IPS-15b (cell line): ENCODE results near the gene ATG4A.

Source experiments
- H3K27me3 ChIP-seq: one replicate; pipeline ENCODE4 v1.6.1; 2013; ENCODE audit warnings: low read length; ENCODE audit not compliant: control insufficient read depth, insufficient read depth
- H3K36me3 ChIP-seq: one replicate; pipeline ENCODE4 v1.6.1; 2013; ENCODE audit warnings: low read length; ENCODE audit not compliant: control insufficient read depth, insufficient read depth
- H3K4me1 ChIP-seq: one replicate; pipeline ENCODE4 v1.6.1; 2013; ENCODE audit warnings: mild to moderate bottlenecking, low read length; ENCODE audit not compliant: control insufficient read depth, insufficient read depth
- H3K4me3 ChIP-seq: one replicate; pipeline ENCODE4 v1.5.1; 2013; ENCODE audit warnings: low read depth, low read length
- H3K9ac ChIP-seq: one replicate; pipeline ENCODE4 v1.6.1; 2013; ENCODE audit warnings: low read depth, mild to moderate bottlenecking, low read length
- H3K9me3 ChIP-seq: one replicate; pipeline ENCODE4 v1.6.1; 2013; ENCODE audit warnings: mild to moderate bottlenecking, low read length; ENCODE audit not compliant: control insufficient read depth, insufficient read depth

The ATG4A gene

GRCh38 chrX:108123591-108124366 is 32.2 kb downstream of the ATG4A start:
- H3K4me1 ChIP-seq = peaks cover 17% of the 10 kb centered on the region
- no peaks in the 10 kb centered on the region for H3K36me3 ChIP-seq
- H3K9ac ChIP-seq = no peak overlapping the region
- H3K4me3 ChIP-seq = no peak overlapping the region
- no peaks in the 10 kb centered on the region for H3K27me3 ChIP-seq
- H3K9me3 ChIP-seq = no peaks in the 10 kb centered on the region

- H3K4me3 ChIP-seq = peak overlapping the region; percentile 11
- H3K36me3 ChIP-seq = no peaks in the 10 kb centered on the region
- H3K4me1 ChIP-seq = peaks cover 17% of the 10 kb centered on the region
- H3K9me3 ChIP-seq = no peaks in the 10 kb centered on the region
- peak overlapping the region; percentile 5 for H3K9ac ChIP-seq
- no peaks in the 10 kb centered on the region for H3K27me3 ChIP-seq
Observed at GRCh38 chrX:108126661-108127060, 35.1 kb downstream of the ATG4A start.

DNA sequence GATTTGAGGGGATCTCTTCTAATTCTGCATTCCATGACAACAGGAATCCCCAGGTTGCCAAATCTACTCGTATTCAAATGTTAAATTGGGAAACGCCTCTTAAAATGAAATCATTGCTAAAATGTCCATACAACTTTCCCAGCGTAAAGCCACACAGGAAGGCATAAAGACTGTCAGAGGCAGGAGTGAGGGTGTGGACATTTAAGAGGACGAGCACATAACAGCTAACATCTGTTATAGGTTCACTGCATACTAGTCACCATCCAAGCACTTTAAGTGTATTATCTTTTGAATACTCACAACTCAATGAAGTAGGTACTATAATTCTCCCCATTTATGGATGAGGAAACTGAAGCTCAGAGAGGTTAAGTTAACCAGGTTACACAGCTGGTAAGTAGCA is 35.6 kb downstream of the ATG4A start:
- Histone ChIP-seq H3K4me1 (peaks cover 15% of the 10 kb centered on the region), H3K4me3 (no peak overlapping the region), H3K36me3 (no peaks in the 10 kb centered on the region), H3K27me3 (no peaks in the 10 kb centered on the region), H3K9ac (no peak overlapping the region), H3K9me3 (no peaks in the 10 kb centered on the region)

DNA sequence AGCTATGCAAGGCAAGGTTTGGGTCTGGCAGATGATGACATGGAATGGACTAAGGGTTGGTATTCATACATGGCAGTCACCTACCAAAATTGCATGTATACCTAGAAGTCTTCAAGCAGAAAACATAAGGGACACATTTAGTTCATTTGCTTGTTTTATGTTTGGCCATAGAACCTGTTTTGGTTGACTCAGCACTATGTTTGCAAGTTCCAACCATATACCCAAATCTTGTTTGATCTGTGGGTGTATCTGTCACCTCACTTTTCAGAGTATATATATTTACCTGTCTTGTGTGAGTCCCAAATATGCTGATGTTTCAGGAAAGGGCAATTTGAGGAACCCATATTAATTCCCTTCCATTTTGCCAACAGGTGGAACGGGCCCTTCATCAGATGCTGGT is 39.3 kb downstream of the ATG4A start:
- Histone ChIP-seq H3K27me3 (no peaks in the 10 kb centered on the region), H3K4me3 (no peak overlapping the region), H3K4me1 (peaks cover 14% of the 10 kb centered on the region), H3K9me3 (no peaks in the 10 kb centered on the region), H3K9ac (no peak overlapping the region), H3K36me3 (no peaks in the 10 kb centered on the region)

DNA sequence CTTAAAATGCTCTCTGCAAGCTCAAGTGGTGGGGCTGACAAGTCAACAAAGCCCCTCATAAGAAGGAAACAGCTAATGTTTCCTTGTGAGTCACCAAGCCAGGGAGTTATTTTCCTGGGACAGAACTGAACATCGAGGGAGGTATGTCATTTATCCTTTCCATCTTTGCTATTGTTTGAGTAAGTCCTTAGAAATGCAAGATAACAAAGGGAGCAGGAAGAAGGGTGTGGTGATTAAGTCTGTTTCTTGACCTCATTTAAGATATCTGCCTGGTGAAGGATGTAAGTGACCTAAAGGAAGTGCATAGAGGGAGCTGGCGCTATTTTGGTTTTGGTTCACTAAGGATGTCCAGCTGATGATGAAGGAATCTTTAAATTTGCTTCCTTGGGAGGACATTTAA is 39.9 kb downstream of the ATG4A start:
- Histone ChIP-seq H3K9ac (no peak overlapping the region), H3K27me3 (no peaks in the 10 kb centered on the region)

DNA sequence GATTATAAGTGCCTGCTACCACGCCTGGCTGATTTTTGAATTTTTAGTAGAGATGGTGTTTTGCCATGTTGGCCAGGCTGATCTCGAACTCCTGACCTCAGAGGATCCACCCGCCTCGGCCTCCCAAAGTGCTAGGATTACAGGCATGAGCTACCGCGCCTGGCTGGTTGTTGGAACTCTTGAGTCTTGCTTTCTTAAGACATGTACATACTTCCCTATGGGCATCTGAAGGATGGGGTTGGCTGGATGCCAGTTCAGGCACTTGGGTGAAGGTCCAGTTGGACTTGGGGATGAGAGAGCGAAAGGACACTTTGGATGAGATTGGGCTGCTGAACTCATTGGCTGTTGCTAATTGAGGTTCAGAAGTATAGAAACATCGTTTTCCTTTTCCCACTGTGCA is 40.5 kb downstream of the ATG4A start:
- H3K9me3 ChIP-seq = no peaks in the 10 kb centered on the region
- H3K27me3 ChIP-seq = no peaks in the 10 kb centered on the region
- H3K4me3 ChIP-seq = no peak overlapping the region
- peaks cover 4% of the 10 kb centered on the region for H3K4me1 ChIP-seq
- no peak overlapping the region for H3K9ac ChIP-seq
- no peaks in the 10 kb centered on the region for H3K36me3 ChIP-seq

More for the DNA sequence above, 39.9 kb downstream of the ATG4A start:
- Histone ChIP-seq H3K9me3 (no peaks in the 10 kb centered on the region), H3K36me3 (no peaks in the 10 kb centered on the region), H3K4me3 (no peak overlapping the region), H3K4me1 (peaks cover 9% of the 10 kb centered on the region)

DNA sequence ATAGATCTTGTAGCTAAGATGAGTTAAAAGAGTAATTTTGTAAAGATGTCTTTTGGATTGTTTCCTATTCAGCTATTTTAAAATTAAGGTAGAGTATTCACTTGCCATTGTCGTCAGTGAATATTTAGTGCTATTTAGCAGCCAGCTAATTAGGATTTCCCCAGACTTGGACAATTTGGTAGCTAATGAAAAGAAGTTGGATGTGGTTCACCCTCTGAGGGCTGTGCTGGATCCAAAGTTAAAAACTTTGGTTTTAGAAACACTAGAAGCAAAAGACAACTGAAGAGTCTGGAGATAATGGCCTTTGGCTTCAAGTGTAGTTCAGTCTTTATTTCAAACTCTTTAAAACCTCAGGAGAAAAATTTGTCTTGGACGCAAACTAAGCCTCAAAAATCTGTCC is 41.3 kb downstream of the ATG4A start:
- Histone ChIP-seq H3K4me3 (no peak overlapping the region), H3K4me1 (no peaks in the 10 kb centered on the region), H3K27me3 (no peaks in the 10 kb centered on the region), H3K9me3 (no peaks in the 10 kb centered on the region), H3K9ac (no peak overlapping the region), H3K36me3 (peaks cover 1% of the 10 kb centered on the region)

- Histone ChIP-seq H3K36me3 (peaks cover 4% of the 10 kb centered on the region), H3K27me3 (no peaks in the 10 kb centered on the region), H3K4me3 (no peak overlapping the region), H3K4me1 (peaks cover 3% of the 10 kb centered on the region), H3K9ac (no peak overlapping the region), H3K9me3 (no peaks in the 10 kb centered on the region)
Observed at GRCh38 chrX:108134724-108135123, 43.1 kb downstream of the ATG4A start.

DNA sequence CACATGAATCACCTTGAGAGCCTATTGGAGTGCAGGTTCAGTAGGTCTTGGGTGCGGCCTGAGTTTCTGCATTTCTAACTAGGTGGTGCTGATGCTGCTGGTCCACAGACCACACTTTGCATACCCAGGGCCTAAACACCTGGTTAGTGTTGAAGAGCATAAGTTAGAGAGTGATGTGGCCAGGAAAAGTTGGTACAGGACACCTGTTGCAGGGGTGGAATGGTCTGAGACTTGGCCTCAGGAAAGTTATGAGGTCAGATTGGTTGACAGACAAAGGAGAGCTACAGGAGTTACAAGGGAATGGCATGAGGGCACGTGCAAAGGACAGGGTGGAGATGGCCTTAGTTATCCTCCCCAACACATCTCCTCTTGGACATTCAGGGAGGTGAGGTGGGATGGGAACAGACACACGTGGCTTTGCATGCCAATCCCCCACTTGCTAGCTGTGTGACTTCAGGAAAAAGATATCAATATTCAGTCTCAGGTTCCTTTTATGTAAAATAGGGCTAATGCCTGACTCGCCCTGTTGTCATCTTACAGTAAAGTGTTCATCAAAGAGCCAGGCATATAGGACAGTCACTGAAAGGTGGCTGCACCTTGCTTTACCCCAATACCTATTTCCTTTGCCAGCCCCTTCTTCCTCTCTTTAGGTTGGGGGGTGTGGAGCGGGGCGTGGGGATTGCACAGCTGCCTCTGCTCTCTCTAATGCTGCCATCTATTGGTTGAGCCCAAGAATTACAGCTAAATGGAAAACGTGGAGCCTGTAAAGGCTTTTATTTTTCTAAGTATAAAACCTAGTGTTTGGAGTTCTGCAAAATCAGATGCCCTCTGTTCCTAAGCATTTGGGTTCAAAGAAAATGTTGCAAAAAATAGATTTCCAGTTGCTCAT is 47.5 kb downstream of the ATG4A start:
- no peaks in the 10 kb centered on the region for H3K27me3 ChIP-seq
- H3K9me3 ChIP-seq = no peaks in the 10 kb centered on the region
- H3K36me3 ChIP-seq = peaks cover 4% of the 10 kb centered on the region
- peaks cover 3% of the 10 kb centered on the region for H3K4me1 ChIP-seq
- no peak overlapping the region for H3K4me3 ChIP-seq
- H3K9ac ChIP-seq = no peak overlapping the region

DNA sequence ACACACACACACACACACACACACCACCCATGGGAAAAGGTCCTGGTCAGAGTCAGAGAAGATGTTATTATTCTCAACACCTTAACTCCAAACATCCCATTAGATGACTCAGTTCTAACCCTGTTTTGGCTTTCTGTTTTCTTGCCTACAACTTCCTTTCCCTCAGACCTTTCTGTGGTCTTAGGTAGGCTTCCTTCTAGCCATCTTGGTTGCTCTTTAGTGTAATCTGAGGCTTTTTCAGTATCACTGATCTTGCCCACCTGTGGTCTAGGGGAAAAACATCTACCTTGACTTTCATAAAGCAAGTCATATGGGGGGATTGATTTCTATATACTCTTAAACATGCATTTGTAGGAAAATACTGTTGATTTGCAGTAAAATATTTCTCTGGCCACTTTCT is 56.9 kb downstream of the ATG4A start:
- Histone ChIP-seq H3K9me3 (no peaks in the 10 kb centered on the region), H3K36me3 (no peaks in the 10 kb centered on the region), H3K27me3 (no peaks in the 10 kb centered on the region), H3K4me3 (no peak overlapping the region), H3K9ac (no peak overlapping the region), H3K4me1 (no peaks in the 10 kb centered on the region)

- H3K9me3 ChIP-seq = no peaks in the 10 kb centered on the region
- H3K4me1 ChIP-seq = no peaks in the 10 kb centered on the region
- no peaks in the 10 kb centered on the region for H3K27me3 ChIP-seq
- H3K36me3 ChIP-seq = no peaks in the 10 kb centered on the region
- H3K9ac ChIP-seq = no peak overlapping the region
- no peak overlapping the region for H3K4me3 ChIP-seq
Observed at GRCh38 chrX:108156082-108156481, 64.5 kb downstream of the ATG4A start.
